H1 (cell line): ENCODE results near the gene MCEE. TPM values are rescaled to one million over a fixed set of nuclear protein-coding genes. Genes with fewer than 3 reads are reported as not detected.
"Not testable (repeated sequence)": the region's sequence is repeated elsewhere in the genome, so short reads cannot be mapped to it uniquely, and the experiment has no call there.

Source experiments
- CTCF ChIA-PET: fragments of 300-600 bp; sonication (Branson Sonifier 250); formaldehyde crosslinking; loops from one replicate; lab custom pipeline; 2021; ENCODE audit not compliant: partially characterized antibody; lab: Charles Lee
- POLR2A ChIA-PET: fragments of 300-600 bp; sonication (Branson Sonifier 250); formaldehyde crosslinking; loops from one replicate; lab custom pipeline; 2021; ENCODE audit warnings: inconsistent platforms; ENCODE audit not compliant: partially characterized antibody; lab: Charles Lee
- DNase-seq, 2 experiments: peaks; one replicate each; pipeline versions ENCODE4 v3.0.0 to v3.0.0-alpha.2; 2010 to 2022; ENCODE audit warnings: low spot score in 2 of 2, low read depth in 1 of 2, mixed read lengths in 1 of 2
- FAIRE-seq: peaks from 2 replicates; lab custom pipeline; 2011; peaks lifted over from hg19 to GRCh38; lab: Jason Lieb, UNC
- H2AFZ ChIP-seq: 2 replicates; pipeline ENCODE4 v1.8.1; 2012; ENCODE audit warnings: low read length, inconsistent platforms
- H2AK5ac ChIP-seq: 2 replicates; pipeline ENCODE4 v1.6.1; 2013; ENCODE audit warnings: low read depth, low read length
- H2BK120ac ChIP-seq: replicated peaks from 2 replicates; pipeline ENCODE3; 2013; ENCODE audit warnings: low read depth, low read length, inconsistent platforms
- H2BK12ac ChIP-seq: 2 replicates; pipeline ENCODE4 v1.6.1; 2013; ENCODE audit warnings: low read depth, low read length
- H2BK15ac ChIP-seq: 2 replicates; pipeline ENCODE4 v1.6.1; 2013; ENCODE audit warnings: low read length
- H2BK20ac ChIP-seq: 2 replicates; pipeline ENCODE4 v1.6.1; 2013; ENCODE audit warnings: low read length
- H2BK5ac ChIP-seq: 2 replicates; pipeline ENCODE4 v1.6.1; 2013; ENCODE audit warnings: low read depth, low read length
- H3K14ac ChIP-seq: 2 replicates; pipeline ENCODE4 v1.6.1; 2013; ENCODE audit warnings: inconsistent platforms; ENCODE audit not compliant: insufficient read length
- H3K18ac ChIP-seq: 2 replicates; pipeline ENCODE4 v1.6.1; 2013; ENCODE audit warnings: low read length; ENCODE audit errors: extremely low read depth
- H3K23ac ChIP-seq: 2 replicates; pipeline ENCODE4 v1.6.1; 2013; ENCODE audit warnings: inconsistent platforms; ENCODE audit not compliant: insufficient read length
- H3K23me2 ChIP-seq: 2 replicates; pipeline ENCODE4 v1.6.1; 2013; ENCODE audit warnings: low read depth, low read length
- H3K27ac ChIP-seq: 2 replicates; pipeline ENCODE4 v1.6.1; 2011; ENCODE audit warnings: low read depth, low read length, inconsistent platforms
- H3K27me3 ChIP-seq, 4 experiments: replicated peaks in 1 of 4; 1 replicate in 1 of 4; 2 replicates in 3 of 4; pipeline versions ENCODE4 v1.6.1 to v1.8.1; 2011 to 2013; ENCODE audit warnings: low read length in 3 of 4, mild to moderate bottlenecking in 3 of 4, inconsistent platforms in 2 of 4, mixed read lengths in 2 of 4, moderate library complexity in 1 of 4; ENCODE audit not compliant: control insufficient read depth in 3 of 4, insufficient read depth in 3 of 4; ENCODE audit errors: extremely low read depth in 1 of 4
- H3K36me3 ChIP-seq, 4 experiments: 2 replicates each; pipeline versions ENCODE4 v1.6.1 to v1.8.1; 2011 to 2013; ENCODE audit warnings: mild to moderate bottlenecking in 4 of 4, low read length in 3 of 4, moderate library complexity in 2 of 4, control low read depth in 1 of 4, inconsistent platforms in 1 of 4; ENCODE audit not compliant: insufficient read depth in 4 of 4, control insufficient read depth in 2 of 4
- H3K4ac ChIP-seq: replicated peaks from 2 replicates; pipeline ENCODE3; 2013; ENCODE audit warnings: low read length, low read depth, mixed read lengths, inconsistent platforms; ENCODE audit not compliant: insufficient read length
- H3K4me1 ChIP-seq, 4 experiments: replicated peaks in 1 of 4; 1 replicate in 1 of 4; 2 replicates in 3 of 4; pipeline versions ENCODE4 v1.6.1 to v1.8.1; 2011 to 2013; ENCODE audit warnings: low read length in 3 of 4, inconsistent platforms in 2 of 4, mixed read lengths in 1 of 4; ENCODE audit not compliant: insufficient read depth in 4 of 4, control insufficient read depth in 3 of 4
- H3K4me2 ChIP-seq, 2 experiments: 2 replicates each; pipeline versions ENCODE4 v1.6.1 to v1.8.1; 2011 to 2013; ENCODE audit warnings: low read depth in 2 of 2, low read length in 2 of 2, control low read depth in 1 of 2, inconsistent platforms in 1 of 2, mild to moderate bottlenecking in 1 of 2; ENCODE audit not compliant: insufficient read depth in 1 of 2
- H3K4me3 ChIP-seq, 4 experiments: fragments of 200-600, 300-600 bp in 1 of 4; sonication (generic), shearing (Covaris generic), sonication (Bioruptor Twin) in 1 of 4; 2 replicates each; pipeline versions ENCODE4 v1.5.1 to v1.8.1; 2011 to 2016; ENCODE audit warnings: low read length in 4 of 4, low read depth in 3 of 4, control low read depth in 2 of 4, inconsistent platforms in 2 of 4, mild to moderate bottlenecking in 2 of 4, mixed read lengths in 1 of 4, moderate library complexity in 1 of 4; ENCODE audit not compliant: insufficient read depth in 2 of 4; ENCODE audit errors: extremely low read depth in 1 of 4
- H3K56ac ChIP-seq: replicated peaks from 2 replicates; pipeline ENCODE3; 2013; ENCODE audit warnings: low read depth, mild to moderate bottlenecking, mixed read lengths, low read length, inconsistent platforms; ENCODE audit not compliant: insufficient read length
- H3K79me1 ChIP-seq: 2 replicates; pipeline ENCODE4 v1.6.1; 2013; ENCODE audit warnings: low read depth, low read length, control low read depth
- H3K79me2 ChIP-seq, 2 experiments: 2 replicates each; pipeline versions ENCODE4 v1.6.1 to v1.8.1; 2012 to 2013; ENCODE audit warnings: low read length in 2 of 2, mild to moderate bottlenecking in 2 of 2, inconsistent platforms in 1 of 2; ENCODE audit not compliant: insufficient read depth in 2 of 2, control insufficient read depth in 1 of 2
- H3K9ac ChIP-seq, 4 experiments: replicated peaks in 1 of 4; 1 replicate in 1 of 4; 2 replicates in 3 of 4; pipeline versions ENCODE4 v1.6.1 to v1.8.1; 2011 to 2013; ENCODE audit warnings: low read depth in 3 of 4, low read length in 3 of 4, control low read depth in 2 of 4, mild to moderate bottlenecking in 2 of 4, moderate library complexity in 2 of 4, inconsistent platforms in 1 of 4; ENCODE audit errors: extremely low read depth in 1 of 4
- H3K9me3 ChIP-seq, 2 experiments: 2 replicates each; pipeline versions ENCODE4 v1.6.1 to v1.8.1; 2012 to 2013; ENCODE audit warnings: mild to moderate bottlenecking in 2 of 2, moderate library complexity in 2 of 2, control low read depth in 1 of 2, inconsistent platforms in 1 of 2, low read depth in 1 of 2, low read length in 1 of 2, mixed read lengths in 1 of 2; ENCODE audit not compliant: insufficient read depth in 2 of 2
- H4K20me1 ChIP-seq, 2 experiments: replicated peaks in 1 of 2; 2 replicates each; pipeline versions ENCODE3 to v1.8.1; 2011 to 2013; ENCODE audit warnings: inconsistent platforms in 2 of 2, low read length in 2 of 2, mild to moderate bottlenecking in 1 of 2; ENCODE audit not compliant: insufficient read depth in 2 of 2, control insufficient read depth in 1 of 2
- H4K5ac ChIP-seq: 2 replicates; pipeline ENCODE4 v1.6.1; 2013; ENCODE audit warnings: low read length, low read depth, mixed read lengths, inconsistent platforms; ENCODE audit not compliant: insufficient read length
- H4K8ac ChIP-seq: 2 replicates; pipeline ENCODE4 v1.8.0; 2013; ENCODE audit warnings: mild to moderate bottlenecking, moderate library complexity, low read length, inconsistent platforms; ENCODE audit not compliant: insufficient read depth; ENCODE audit errors: extremely low read depth
- H4K91ac ChIP-seq: replicated peaks from 2 replicates; pipeline ENCODE3; 2013; ENCODE audit warnings: low read length, mixed read lengths, inconsistent platforms; ENCODE audit not compliant: insufficient read length
- WGBS, 2 experiments: shearing (Covaris generic) in 1 of 2; methylation state at CpG; one replicate each; pipeline versions ENCODE4 v1.1.6 to v1.1.7; 2013 to 2015; ENCODE audit warnings: low lambda C conversion rate in 2 of 2, mixed read lengths in 2 of 2, inconsistent platforms in 1 of 2, low coverage in 1 of 2, missing lambda C conversion rate in 1 of 2; ENCODE audit not compliant: insufficient replicate concordance in 2 of 2, insufficient coverage in 1 of 2, insufficient read length in 1 of 2; ENCODE audit errors: extremely low coverage in 1 of 2, missing lambda C conversion rate in 1 of 2; 5-methylcytosine and 5-hydroxymethylcytosine counted together
- polyA plus RNA-seq, 7 experiments: library from polyadenylated mRNA; depleted of rRNA in 3 of 7; stranded (reverse) in 5 of 7; unstranded in 2 of 7; fragments of >200 nt in 5 of 7; fragments of 200-250 nt in 2 of 7; gene quantifications; 1 replicate in 5 of 7; 2 replicates in 1 of 7; 4 replicates in 1 of 7; pipeline versions ENCODE4 v1.2.1 to v1.2.3, GENCODE V29; 2011 to 2013; ENCODE audit warnings: missing spikeins in 2 of 7, mixed read lengths in 2 of 7
- total RNA-seq: library from RNA; stranded (reverse); fragmentation: NEBNext Ultra II Directional; extraction: Animal tissue kit (Norgen Biotek cat#: 25700); gene quantifications from 2 replicates; pipeline ENCODE4 v1.2.1, GENCODE V29; 2021

The MCEE gene
- total and polyA plus RNA-seq, 2 of the 8 experiments (the other 6 are each of a cell fraction or from before 2014, with no cell fraction given): 7.3 to 14.1 TPM

- not testable (repeated sequence) for H3K79me2 ChIP-seq, H3K56ac ChIP-seq, H3K27ac ChIP-seq, H2BK5ac ChIP-seq, H3K14ac ChIP-seq, H3K79me1 ChIP-seq, H3K4me2 ChIP-seq, FAIRE-seq, H2BK12ac ChIP-seq, H3K9ac ChIP-seq, H3K9me3 ChIP-seq, H3K18ac ChIP-seq, H4K8ac ChIP-seq, H2BK20ac ChIP-seq, H4K20me1 ChIP-seq, H3K23ac ChIP-seq, H2BK120ac ChIP-seq, H4K5ac ChIP-seq, H2AFZ ChIP-seq, H2AK5ac ChIP-seq, H3K36me3 ChIP-seq, H2BK15ac ChIP-seq, H4K91ac ChIP-seq, H3K23me2 ChIP-seq, DNase-seq, H3K4ac ChIP-seq, H3K27me3 ChIP-seq, H3K4me3 ChIP-seq
- CTCF ChIA-PET: interaction anchor here (1.2 to 2.6 kb wide), 4 partner anchors 12 to 81 kb away, joined by 3 to 12 read pairs (median 4); partner anchors contain the start of gene NAGK
- no CpG with 5 or more reads among the region's 3 CpGs for WGBS, 2 experiments
- H3K4me1 ChIP-seq: peaks cover 7 to 10% (median 7%) of the 10 kb centered on the region in 4 experiments
- POLR2A ChIA-PET: interaction anchor here (4.8 kb wide), 1 partner anchor 12 kb away, joined by 19 read pairs; no protein-coding TSS in a partner anchor
Observed at GRCh38 chr2:71083297-71083696, 46.7 kb downstream of the MCEE start.
